HEK293T (cell line): ENCODE results near the gene COL4A6.
"Not testable (repeated sequence)": the region's sequence is repeated elsewhere in the genome, so short reads cannot be mapped to it uniquely, and the experiment has no call there.

ENCODE experiments used
- ELF4 ChIP-seq: fragments of 450-650 bp; IDR thresholded peaks from 2 replicates; pipeline ENCODE4 v1.6.1; 2017; ENCODE audit warnings: antibody characterized with exemption
- HDGF ChIP-seq: fragments of 450-650 bp; IDR thresholded peaks from 2 replicates; pipeline ENCODE4 v1.6.1; 2017; ENCODE audit warnings: antibody characterized with exemption, borderline replicate concordance
- NFRKB ChIP-seq: fragments of 450-650 bp; IDR thresholded peaks from 2 replicates; pipeline ENCODE4 v1.6.1; 2016; ENCODE audit warnings: mild to moderate bottlenecking, moderate library complexity
- SUZ12 ChIP-seq: fragments of 450-650 bp; IDR thresholded peaks from 2 replicates; pipeline ENCODE4 v1.6.1; 2016; ENCODE audit warnings: mild to moderate bottlenecking
- TARDBP ChIP-seq: fragments of 450-650 bp; IDR thresholded peaks from 2 replicates; pipeline ENCODE4 v1.6.1; 2016

DNA sequence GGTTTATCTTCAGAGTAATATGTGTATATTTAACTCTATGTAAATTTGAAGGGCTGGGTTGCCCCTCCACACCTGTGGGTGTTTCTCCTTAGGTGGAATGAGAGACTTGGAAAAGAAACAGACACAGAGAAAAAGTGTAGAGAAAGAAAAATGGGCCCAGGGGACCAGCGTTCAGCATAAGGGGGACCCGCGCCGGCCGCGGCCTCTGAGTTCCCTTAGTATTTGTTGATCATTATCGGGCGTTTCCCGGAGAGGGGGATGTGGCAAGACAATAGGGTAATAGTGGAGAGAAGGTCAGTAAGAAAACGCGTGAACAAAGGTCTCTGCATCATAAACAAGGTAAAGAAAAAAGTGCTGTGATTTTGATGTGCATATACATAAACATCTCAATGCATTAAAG, 61.4 kb downstream of the COL4A6 start:
- TF ChIP-seq ELF4, HDGF, TARDBP, SUZ12, NFRKB: not testable (repeated sequence)
